ENCODE results near the gene EGFR. TPM values are rescaled to one million over a fixed set of nuclear protein-coding genes. Genes with fewer than 3 reads are reported as not detected.

EGFR gene
- total and polyA plus RNA-seq, 7 donors = 3.6 to 39.7 (median 14.1) TPM

DNA sequence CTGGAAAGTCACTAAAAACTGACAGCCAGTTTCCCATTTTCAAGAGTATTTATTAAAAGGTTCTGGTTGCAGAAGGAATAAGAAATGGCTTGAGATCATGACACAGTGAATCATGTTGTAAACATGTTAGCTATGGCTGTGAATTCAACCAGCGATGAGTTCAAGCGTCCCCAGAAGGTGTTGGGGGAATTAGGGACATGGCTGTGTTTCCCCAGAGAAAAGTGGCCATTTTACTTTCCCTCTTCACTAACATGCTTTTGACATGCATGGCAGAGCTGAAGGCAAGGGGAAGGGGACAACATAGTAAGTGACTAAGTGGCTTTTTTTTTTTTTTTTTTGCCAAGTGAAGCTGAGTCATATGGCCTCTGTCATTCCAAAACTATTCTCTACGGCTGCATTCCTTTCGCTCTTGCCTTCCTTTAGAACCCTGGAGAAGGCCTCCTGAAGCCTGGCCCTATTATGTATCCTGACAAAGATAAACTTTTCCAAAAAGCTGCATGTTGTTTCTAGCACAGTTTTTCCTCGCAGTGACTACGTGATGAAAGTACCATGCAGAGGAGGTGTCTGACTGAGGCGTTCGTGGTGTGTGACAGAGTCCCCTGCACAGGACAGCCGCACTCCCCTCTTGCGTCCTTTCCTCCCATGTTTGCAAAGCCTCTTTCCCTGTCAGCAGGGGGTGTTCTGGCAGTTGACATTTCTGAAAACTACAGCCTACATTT lies 46.9 kb downstream of the EGFR start:
- Histone ChIP-seq H3K9me3 (no peaks in the 10 kb centered on the region), H3K4me1 (peaks cover 52% of the 10 kb centered on the region), H3K27ac (peak overlapping the region; percentile 81), H3K36me3 (ENCODE audit: insufficient read depth in 1 of 2, low read depth in 1 of 2) (no peaks in the 10 kb centered on the region), H3K27me3 (ENCODE audit: insufficient read depth in 3 of 3, low read length in 2 of 3) (no peaks in the 10 kb centered on the region), H3K4me3 (peak overlapping the region; percentile 49)
- intact Hi-C loops (cut with DNase I) = loop anchor here (5.0 to 10.0 kb wide), 2 partner anchors 67 to 189 kb away; no protein-coding TSS in a partner anchor
- TF ChIP-seq, protein P1, sequence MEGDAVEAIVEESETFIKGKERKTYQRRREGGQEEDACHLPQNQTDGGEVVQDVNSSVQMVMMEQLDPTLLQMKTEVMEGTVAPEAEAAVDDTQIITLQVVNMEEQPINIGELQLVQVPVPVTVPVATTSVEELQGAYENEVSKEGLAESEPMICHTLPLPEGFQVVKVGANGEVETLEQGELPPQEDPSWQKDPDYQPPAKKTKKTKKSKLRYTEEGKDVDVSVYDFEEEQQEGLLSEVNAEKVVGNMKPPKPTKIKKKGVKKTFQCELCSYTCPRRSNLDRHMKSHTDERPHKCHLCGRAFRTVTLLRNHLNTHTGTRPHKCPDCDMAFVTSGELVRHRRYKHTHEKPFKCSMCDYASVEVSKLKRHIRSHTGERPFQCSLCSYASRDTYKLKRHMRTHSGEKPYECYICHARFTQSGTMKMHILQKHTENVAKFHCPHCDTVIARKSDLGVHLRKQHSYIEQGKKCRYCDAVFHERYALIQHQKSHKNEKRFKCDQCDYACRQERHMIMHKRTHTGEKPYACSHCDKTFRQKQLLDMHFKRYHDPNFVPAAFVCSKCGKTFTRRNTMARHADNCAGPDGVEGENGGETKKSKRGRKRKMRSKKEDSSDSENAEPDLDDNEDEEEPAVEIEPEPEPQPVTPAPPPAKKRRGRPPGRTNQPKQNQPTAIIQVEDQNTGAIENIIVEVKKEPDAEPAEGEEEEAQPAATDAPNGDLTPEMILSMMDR (IDR thresholded peaks at IDR 0.05) = no peak
- ATAC-seq = peak; percentile 81 to 83 (median 82)
- WGBS, 3 donors = 16 to 46% (median 21%) methylated on average over 10 of the region's 10 CpGs
- DNase-seq = no peak

DNA sequence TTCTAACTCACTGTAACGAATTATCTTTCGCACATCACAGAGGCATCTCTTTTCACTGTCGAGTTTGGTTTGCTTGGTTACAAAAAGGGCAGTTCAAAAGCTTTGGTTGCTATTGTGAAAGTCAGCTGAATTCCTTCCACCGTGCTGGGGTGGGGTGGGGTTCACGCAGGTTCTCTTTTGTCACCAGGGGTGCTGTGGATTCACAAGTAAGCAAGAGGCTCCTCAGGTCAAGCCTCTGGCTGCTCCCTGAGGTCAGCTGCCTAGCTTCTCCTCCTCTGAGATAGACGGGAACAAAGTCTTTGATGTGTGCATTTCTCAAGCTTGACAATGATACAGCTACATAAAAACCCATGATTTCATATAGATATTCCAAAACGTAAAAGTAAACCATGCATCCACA lies 47.7 kb downstream of the EGFR start:
- H3K36me3 ChIP-seq (ENCODE audit: insufficient read depth in 1 of 2, low read depth in 1 of 2) = no peaks in the 10 kb centered on the region
- H3K4me1 ChIP-seq = peaks cover 51% of the 10 kb centered on the region
- 27 to 43% (median 27%) methylated on average over 7 of the region's 7 CpGs for WGBS, 3 donors
- no peaks in the 10 kb centered on the region for H3K27me3 ChIP-seq (ENCODE audit: insufficient read depth in 3 of 3, low read length in 2 of 3)
- no peaks in the 10 kb centered on the region for H3K9me3 ChIP-seq
- intact Hi-C loops (cut with DNase I) = loop anchor here (5.0 to 10.0 kb wide), 2 partner anchors 66 to 188 kb away; no protein-coding TSS in a partner anchor
- ATAC-seq = peak in 2 of 4 donors; percentile 39 to 42
- no peak for DNase-seq
- H3K27ac ChIP-seq = peak overlapping the region; percentile 81
- TF ChIP-seq, protein P1 (IDR thresholded peaks at IDR 0.05) = no peak
- peak overlapping the region; percentile 49 for H3K4me3 ChIP-seq

DNA sequence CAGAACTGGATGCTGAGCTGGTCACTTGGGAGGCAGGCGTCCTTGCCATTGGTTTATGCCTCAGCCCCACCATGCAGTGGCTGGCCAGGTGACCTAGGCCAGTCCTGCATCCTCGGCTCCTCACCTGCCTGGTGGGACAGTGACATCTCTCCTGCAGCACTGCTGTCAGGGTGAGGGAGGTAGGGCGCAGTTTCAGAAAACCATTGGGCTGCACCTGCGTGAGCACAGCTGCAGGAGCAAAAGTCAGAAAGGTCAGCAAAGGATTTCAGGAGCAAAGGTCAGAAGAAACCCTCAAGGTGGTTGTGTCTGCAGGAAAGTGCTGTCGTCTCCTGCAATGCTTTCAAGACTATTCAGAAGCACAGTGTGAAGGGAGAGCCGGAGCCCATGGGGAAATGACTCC lies 48.1 kb downstream of the EGFR start:
- no peaks in the 10 kb centered on the region for H3K27me3 ChIP-seq (ENCODE audit: insufficient read depth in 3 of 3, low read length in 2 of 3)
- 82 to 86% (median 86%) methylated on average over 6 of the region's 6 CpGs for WGBS, 3 donors
- no peaks in the 10 kb centered on the region for H3K9me3 ChIP-seq
- peaks cover 52% of the 10 kb centered on the region for H3K4me1 ChIP-seq
- peak overlapping the region; percentile 81 for H3K27ac ChIP-seq
- no peak for ATAC-seq
- intact Hi-C loops (cut with DNase I) = loop anchor here (5.0 to 10.0 kb wide), 2 partner anchors 65 to 188 kb away; no protein-coding TSS in a partner anchor
- TF ChIP-seq, protein P1 (IDR thresholded peaks at IDR 0.05) = no peak
- H3K4me3 ChIP-seq = no peak overlapping the region
- no peaks in the 10 kb centered on the region for H3K36me3 ChIP-seq (ENCODE audit: insufficient read depth in 1 of 2, low read depth in 1 of 2)
- no peak for DNase-seq

DNA sequence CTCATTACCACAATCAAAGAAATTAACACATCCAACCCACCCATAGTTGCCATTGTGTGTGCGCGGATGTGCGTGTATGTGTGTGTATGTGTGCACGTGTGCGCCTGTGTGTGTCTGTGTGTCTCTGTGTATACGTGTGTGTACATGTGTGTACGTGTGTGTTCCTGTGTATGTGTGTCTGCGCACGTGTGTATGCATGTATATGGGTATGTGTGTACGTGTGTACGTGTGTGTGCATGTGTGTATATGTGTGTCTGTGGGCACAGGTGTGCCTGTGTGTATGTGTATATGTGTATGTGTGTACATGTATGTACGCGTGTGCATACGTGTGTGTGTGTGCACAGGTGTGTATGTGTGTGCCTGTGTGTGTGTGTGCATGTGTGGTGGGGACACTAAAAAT lies 48.9 kb downstream of the EGFR start:
- Histone ChIP-seq H3K9me3 (no peaks in the 10 kb centered on the region), H3K27me3 (ENCODE audit: insufficient read depth in 3 of 3, low read length in 2 of 3) (no peaks in the 10 kb centered on the region), H3K36me3 (ENCODE audit: insufficient read depth in 1 of 2, low read depth in 1 of 2) (no peaks in the 10 kb centered on the region), H3K4me3 (no peak overlapping the region), H3K4me1 (peaks cover 50% of the 10 kb centered on the region), H3K27ac (no peak overlapping the region)
- TF ChIP-seq, protein P1 (IDR thresholded peaks at IDR 0.05) = no peak
- no peak for DNase-seq
- 92 to 97% (median 96%) methylated on average over 14 of the region's 14 CpGs for WGBS, 3 donors
- ATAC-seq = no peak
- intact Hi-C loops (cut with DNase I) = loop anchor here (5.0 to 10.0 kb wide), 2 partner anchors 65 to 187 kb away; no protein-coding TSS in a partner anchor
